GM19372 (cell line): ENCODE data around the gene NCCRP1.

ENCODE experiments used
- ATAC-seq: cut with Tn5 transposase; IDR thresholded peaks from one replicate; pipeline ENCODE4 v1.9.1; 2021; ENCODE audit warnings: mild to moderate bottlenecking, low read depth, moderate library complexity; ENCODE audit not compliant: unreplicated experiment

Gene NCCRP1, protein sequence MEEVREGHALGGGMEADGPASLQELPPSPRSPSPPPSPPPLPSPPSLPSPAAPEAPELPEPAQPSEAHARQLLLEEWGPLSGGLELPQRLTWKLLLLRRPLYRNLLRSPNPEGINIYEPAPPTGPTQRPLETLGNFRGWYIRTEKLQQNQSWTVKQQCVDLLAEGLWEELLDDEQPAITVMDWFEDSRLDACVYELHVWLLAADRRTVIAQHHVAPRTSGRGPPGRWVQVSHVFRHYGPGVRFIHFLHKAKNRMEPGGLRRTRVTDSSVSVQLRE

DNA sequence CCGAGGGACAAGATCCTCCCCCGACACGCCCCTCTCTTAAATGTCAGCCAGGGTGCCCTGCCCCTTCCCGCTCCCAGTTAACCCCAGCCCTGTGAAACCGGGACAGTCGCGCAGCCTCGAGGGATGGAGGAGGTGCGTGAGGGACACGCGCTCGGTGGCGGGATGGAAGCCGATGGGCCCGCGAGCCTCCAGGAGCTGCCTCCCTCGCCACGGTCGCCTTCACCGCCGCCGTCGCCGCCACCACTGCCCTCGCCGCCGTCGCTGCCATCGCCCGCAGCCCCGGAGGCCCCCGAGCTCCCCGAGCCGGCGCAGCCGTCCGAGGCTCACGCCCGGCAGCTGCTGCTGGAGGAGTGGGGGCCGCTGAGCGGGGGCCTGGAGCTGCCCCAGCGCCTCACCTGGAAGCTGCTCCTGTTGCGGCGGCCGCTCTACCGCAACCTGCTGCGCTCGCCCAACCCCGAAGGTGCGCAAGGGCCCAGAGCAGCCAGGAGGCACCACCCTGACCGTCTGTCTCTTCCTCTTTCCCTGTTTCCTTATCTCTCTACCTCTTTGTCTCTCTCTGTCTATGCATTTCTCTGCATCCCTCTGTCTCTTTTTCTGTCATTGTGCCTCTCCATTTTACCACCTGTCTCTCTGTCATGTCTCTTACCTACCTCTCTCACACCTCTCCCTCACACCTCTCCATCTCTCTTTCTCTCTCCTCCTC is at the start of gene NCCRP1:
TSS of gene NCCRP1 (plus strand) at position 105 of the 703 bp plus-strand sequence. CDS start at position 124, 19 bp downstream.
- no peak for ATAC-seq

DNA sequence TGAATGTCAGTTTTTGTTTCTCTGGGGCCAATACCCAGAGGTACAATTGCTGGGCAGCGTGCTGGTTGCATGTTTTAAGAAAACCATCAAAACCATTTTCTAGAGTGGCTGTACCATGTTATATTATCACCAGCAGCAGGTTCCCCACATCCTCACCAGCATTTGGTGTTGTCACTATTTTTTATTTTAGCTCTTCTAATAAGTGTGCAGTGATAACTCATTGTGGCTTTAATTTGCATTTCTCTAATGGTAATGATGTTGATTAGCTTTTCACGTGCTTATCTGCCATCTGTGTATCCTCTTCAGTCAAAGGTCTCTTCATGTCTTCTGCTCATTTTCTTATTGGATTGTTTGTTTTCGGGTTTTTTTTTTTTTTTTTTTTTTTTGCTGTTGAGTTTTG is 49.3 kb upstream of the NCCRP1 start:
- no peak for ATAC-seq

DNA sequence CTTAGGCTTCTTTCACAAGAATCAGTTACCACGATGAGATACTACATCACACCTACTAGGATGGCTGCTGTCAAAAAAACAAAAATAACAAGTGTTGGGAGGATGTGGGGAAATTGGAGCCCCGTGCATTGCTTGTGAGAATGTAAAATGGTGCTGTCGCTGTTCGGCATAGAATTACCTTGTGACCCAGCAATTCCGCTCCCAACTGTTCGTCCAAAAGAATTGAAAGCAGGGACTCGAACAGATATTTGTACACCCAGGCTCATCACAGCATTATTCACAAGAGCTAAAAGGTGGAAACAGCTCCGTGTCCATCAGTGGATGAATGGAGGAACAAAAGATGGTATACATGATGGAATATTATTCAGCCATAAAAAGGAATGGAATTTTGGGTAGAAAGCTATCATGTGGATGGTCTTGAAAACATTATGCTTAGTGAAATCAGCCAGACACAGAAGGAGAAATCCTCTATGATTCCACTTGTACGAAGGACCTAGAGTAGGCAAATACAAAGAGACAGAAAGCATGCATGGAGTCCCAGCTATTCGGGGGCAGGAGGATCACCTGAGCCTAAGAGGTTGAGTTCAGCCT is 47.7 kb upstream of the NCCRP1 start:
- ATAC-seq: no peak

GRCh38 chr19:39150235-39150634 is 46.5 kb upstream of the NCCRP1 start:
- ATAC-seq: no peak

- no peak for ATAC-seq
Observed at GRCh38 chr19:39150807-39151600, 45.8 kb upstream of the NCCRP1 start.

DNA sequence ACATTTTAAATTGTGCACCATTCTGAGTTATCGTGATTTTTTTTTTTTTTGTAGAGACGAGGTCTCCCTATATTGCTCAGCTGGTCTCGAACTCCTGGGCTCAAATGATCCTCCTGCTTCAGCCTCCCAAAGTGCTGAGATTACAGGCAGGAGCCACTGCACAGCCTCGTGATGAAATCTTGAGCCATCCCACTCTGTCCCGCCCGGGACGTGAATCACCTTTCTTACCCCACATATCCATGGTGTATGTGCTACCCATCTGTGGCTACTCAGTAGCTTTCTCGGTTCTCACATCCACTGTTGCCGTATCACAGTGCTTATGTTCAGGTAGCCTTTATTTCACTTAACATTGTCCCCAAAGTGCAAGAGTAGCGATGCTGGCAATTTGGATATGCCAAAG is 44.7 kb upstream of the NCCRP1 start:
- ATAC-seq: no peak

DNA sequence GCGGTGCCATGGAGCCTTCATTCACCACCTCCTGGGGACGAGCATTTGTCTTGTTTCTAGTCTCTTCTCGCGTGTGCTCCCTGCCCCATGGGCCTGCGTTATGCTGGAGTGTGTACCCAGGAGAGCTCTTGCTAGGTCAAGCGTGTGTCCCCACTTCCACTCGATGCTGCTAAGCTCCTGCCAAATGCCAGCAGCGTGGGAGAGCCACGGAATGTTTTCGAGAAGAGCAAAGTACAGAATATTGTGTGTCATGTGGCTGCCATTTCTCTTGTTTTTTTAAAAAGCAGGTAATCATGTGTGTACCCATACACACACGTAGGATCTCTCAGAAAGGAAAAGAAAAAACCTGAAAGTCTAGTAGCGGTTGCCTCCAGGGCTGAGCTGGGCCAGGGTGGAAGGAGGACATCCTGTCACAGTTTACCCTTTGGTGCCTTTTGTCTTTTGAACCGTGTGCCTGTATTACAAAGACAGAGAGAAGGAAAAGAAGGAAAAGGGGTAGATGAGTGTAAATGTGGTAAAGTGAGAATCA is 42.6 kb upstream of the NCCRP1 start:
- no peak for ATAC-seq

- no peak for ATAC-seq
Observed at GRCh38 chr19:39154629-39155100, 42.1 kb upstream of the NCCRP1 start.

DNA sequence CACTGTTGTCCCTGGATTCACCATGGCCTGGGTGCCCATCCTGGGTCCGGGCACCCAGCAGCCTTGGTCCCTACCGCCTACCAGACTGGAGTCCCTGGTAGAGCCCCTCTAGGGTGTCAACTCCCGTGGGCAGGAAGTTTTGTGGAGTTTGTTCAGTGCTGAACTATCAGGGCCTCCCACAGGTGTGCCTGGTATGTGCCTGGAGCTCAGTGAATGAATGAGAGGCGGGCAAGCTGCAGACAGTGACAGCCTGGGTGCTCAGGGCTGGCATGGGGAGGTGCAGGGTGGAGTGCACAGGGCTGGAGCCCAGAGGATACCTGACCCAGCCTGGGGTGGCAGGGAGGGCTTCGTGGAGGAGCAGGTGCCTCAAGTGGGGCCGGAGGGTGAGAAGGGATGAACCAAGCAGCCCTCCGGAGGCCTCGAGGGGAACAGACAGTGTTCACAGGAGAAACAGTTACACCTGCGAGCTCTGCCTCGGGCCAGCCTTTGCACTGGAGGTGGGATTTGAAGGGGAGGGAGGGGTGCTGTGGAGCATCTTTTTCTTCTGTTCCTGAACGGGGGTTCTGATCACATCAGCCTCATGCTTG is 41.6 kb upstream of the NCCRP1 start:
- no peak for ATAC-seq

GRCh38 chr19:39155741-39156140 is 41.0 kb upstream of the NCCRP1 start:
- no peak for ATAC-seq

DNA sequence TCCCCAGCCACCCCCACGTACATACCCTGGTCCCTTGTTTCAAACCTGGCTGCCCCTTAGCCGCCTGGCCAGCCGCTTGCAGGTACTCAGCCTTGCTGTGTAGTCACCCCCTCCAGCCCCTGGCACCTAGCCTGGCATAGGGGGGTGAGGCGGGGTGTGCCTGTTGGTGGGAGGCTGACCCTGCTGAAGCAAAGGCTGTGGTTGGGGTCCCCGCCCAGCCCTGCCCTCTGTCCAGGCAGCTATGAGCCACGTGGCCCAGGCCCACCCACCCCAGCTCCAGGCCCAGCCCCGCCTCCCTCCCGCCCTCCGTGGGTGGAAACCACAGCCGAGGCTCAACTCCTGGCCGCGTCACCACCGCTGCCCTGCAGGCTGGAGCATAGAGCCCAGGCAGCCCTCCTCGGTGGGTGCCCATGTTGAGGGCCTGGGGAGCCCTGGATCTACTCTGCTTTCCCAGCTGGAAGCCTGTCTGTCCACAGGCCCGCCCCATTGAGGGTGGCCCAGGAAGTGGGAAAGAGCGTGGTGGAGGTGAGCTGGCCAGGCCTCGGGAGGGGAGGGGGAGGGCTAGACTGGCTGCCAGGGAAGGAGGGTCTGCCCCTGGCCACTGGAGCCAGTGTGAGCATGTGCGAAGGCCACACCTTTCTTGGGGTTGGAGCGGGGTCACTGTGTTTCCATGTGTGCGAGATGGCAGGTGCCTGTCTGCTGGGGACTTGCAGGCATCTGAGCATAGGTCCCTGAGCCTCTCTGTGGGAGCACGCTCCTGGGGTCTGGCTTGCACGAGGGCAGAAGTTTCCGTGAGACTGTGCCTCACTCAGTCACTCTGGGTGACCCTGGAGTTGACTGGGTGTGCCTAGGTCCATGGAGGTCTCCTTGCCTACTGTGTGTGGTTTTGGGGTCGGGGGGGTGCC is 40.2 kb upstream of the NCCRP1 start:
- ATAC-seq: no peak

- ATAC-seq: no peak
Observed at GRCh38 chr19:39157275-39157996, 39.3 kb upstream of the NCCRP1 start.

- ATAC-seq: no peak
Observed at GRCh38 chr19:39157997-39158389, 38.8 kb upstream of the NCCRP1 start.

GRCh38 chr19:39158646-39159260 is 38.0 kb upstream of the NCCRP1 start:
- ATAC-seq: no peak

GRCh38 chr19:39160523-39160861 is 36.3 kb upstream of the NCCRP1 start:
- no peak for ATAC-seq

GRCh38 chr19:39160889-39161672 is 35.7 kb upstream of the NCCRP1 start:
- ATAC-seq: no peak

GRCh38 chr19:39162441-39163043 is 34.2 kb upstream of the NCCRP1 start:
- ATAC-seq: no peak
